NB4 (cell line): ENCODE results near the gene BICD1.

ENCODE experiments used
- DNase-seq: peaks from one replicate; pipeline ENCODE4 v3.0.0; 2010; ENCODE audit warnings: low read depth
- H3K4me3 ChIP-seq: one replicate; pipeline ENCODE4 v1.5.1; 2011; ENCODE audit warnings: mild to moderate bottlenecking, low read depth, low read length, moderate library complexity
- MYC ChIP-seq: IDR thresholded peaks from 2 replicates; pipeline ENCODE4 v1.6.1; 2011; ENCODE audit warnings: low read depth, low read length
- POLR2A ChIP-seq: IDR thresholded peaks from 2 replicates; pipeline ENCODE4 v1.6.1; 2011; ENCODE audit warnings: mild to moderate bottlenecking; ENCODE audit not compliant: insufficient read length; ENCODE audit errors: extremely low read depth
- TF ChIP-seq, protein P1 (sequence below): IDR thresholded peaks from one replicate; pipeline ENCODE4 v1.5.1; 2012; ENCODE audit warnings: low read depth, low read length
- TF ChIP-seq, protein P2 (sequence below): IDR thresholded peaks from 2 replicates; pipeline ENCODE4 v1.6.1; 2011; ENCODE audit warnings: low read depth, low read length

The BICD1 gene

DNA sequence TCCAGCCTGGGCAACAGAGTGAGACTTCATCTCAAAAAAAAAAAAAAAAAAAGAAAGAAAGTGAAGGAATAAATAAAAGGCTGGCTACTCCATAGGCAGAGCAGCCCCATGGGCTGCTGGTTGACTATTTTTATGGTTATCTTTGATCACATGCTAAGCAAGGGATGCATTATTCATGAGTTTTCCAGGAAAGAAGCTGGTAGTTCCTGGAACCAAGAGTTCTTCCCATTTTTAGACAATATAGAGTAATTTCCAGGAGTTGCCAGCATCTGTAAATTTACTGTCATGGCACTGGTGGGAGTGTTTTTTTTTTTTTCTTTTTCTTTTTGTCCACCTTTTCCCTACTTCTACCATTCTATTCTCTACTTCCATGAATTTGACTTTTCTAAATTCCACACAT, 316.9 kb downstream of the BICD1 start:
- no peak overlapping the region for H3K4me3 ChIP-seq
- no peak for TF ChIP-seq POLR2A
- no peak for TF ChIP-seq MYC
- TF ChIP-seq, protein P1, sequence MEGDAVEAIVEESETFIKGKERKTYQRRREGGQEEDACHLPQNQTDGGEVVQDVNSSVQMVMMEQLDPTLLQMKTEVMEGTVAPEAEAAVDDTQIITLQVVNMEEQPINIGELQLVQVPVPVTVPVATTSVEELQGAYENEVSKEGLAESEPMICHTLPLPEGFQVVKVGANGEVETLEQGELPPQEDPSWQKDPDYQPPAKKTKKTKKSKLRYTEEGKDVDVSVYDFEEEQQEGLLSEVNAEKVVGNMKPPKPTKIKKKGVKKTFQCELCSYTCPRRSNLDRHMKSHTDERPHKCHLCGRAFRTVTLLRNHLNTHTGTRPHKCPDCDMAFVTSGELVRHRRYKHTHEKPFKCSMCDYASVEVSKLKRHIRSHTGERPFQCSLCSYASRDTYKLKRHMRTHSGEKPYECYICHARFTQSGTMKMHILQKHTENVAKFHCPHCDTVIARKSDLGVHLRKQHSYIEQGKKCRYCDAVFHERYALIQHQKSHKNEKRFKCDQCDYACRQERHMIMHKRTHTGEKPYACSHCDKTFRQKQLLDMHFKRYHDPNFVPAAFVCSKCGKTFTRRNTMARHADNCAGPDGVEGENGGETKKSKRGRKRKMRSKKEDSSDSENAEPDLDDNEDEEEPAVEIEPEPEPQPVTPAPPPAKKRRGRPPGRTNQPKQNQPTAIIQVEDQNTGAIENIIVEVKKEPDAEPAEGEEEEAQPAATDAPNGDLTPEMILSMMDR, result no peak
- TF ChIP-seq, protein P2, sequence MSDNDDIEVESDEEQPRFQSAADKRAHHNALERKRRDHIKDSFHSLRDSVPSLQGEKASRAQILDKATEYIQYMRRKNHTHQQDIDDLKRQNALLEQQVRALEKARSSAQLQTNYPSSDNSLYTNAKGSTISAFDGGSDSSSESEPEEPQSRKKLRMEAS, result no peak
- no peak for DNase-seq

- DNase-seq, result no peak
- no peak for TF ChIP-seq MYC
- TF ChIP-seq, protein P2, result no peak
- no peak for TF ChIP-seq POLR2A
- TF ChIP-seq, protein P1, result no peak
- no peak overlapping the region for H3K4me3 ChIP-seq
Measured at GRCh38 chr12:32431025-32431424, 324.4 kb downstream of the BICD1 start.
